Measurements from ENCODE around the gene GPX5.
"Not testable (repeated sequence)": the region's sequence is repeated elsewhere in the genome, so short reads cannot be mapped to it uniquely, and the experiment has no call there.

Gene GPX5, protein sequence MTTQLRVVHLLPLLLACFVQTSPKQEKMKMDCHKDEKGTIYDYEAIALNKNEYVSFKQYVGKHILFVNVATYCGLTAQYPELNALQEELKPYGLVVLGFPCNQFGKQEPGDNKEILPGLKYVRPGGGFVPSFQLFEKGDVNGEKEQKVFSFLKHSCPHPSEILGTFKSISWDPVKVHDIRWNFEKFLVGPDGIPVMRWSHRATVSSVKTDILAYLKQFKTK

DNA sequence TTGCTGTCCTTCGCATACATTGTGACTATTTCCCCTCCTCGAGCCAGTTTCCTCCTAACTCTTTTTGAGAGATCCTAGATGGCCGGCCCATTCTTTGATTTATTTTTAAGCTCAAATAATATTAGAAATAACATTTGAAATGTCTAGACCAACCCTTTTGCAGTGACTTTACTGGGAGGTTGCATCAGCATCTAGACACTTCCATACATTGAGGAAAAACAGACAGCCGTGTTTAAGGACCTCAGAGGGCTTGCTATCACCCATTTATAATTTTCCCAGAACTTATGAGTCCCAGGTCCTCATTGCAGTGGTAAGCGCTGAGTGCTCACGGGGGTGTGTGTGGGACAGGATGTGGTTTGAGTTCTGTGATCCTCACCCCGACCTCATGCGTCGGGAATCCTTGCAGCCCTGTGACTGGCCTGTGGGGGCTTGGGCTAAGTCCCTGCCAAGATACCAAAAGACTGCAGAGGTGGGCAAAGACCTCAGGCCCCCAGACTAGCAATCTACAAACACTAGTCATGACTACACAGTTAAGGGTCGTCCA is at the start of gene GPX5:
Gene GPX5 (plus strand): TSS at position 386 of the 544 bp plus-strand sequence. CDS start 133 bp downstream, at position 519.
- DNase-seq (ENCODE audit: low read depth in 2 of 2): no peak

DNA sequence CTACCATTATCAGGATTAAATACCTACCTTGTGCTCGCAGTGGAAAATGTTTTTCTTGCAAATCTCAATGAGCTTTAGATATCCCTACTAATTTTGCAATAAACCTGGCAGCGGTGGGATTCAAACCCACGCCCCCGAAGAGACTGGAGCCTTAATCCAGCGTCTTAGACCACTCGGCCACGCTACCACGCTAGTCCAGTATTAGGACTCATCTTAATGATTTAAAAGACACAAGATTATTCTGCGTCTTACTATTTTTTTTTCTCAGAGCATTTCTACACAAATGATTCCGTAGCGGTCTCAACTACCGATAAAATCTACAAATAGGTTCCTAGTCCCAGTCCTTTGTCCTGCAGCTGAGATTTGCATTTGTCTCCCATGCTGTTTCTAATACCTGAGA is 47.2 kb upstream of the GPX5 start:
- DNase-seq (ENCODE audit: low read depth in 2 of 2): no peak

DNA sequence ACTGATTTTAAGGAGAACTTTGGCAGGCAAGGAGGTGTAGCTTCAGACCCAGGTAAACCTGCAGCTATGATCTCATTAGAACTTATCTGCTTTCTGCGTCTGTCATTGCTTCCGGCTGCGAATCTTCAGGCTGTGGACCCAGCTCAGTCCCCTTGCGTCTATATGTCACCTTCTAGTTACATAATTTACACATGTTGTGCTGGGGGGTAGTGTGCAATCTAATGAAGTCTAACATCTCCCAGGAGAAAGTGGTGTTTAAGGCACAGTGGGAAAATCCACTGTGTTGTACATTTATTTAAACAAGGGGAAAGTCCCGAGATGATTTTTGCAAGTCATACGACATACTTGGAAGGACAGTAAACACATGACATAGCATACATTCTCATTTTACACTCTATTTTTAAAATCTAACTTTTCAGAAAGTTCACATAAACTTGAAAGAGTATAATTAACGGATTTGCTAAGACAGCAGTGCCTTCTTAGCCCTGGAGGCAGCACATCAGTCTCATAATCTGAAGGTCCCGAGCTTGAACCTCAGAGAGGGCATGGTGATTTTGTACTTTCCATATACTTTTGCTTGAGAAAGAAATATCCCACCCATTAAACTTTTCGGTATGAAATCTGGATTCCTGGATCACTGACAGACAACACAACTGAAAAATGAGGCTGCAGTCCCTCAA is 45.3 kb upstream of the GPX5 start:
- no peak for DNase-seq (ENCODE audit: low read depth in 2 of 2)

DNA sequence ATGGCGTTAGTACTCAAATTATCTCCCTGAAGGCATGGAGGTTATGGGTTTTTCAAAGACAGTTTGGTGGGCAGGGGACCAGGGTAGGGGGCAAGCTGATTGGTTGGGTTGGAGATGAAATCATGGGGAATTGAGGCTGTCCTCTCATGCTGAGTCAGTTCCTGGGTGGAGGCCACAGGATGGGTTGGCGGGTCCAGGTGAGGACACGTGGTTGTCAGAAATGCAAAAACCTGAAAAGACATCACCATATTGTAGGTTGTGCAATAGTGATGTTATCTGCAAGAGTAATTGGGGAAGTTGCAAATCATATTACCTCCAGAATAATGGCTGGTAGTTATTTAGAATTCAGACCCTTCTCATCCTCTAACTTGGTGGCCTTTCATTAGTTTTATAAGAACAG is 40.2 kb upstream of the GPX5 start:
- no peak for DNase-seq (ENCODE audit: low read depth in 2 of 2)

DNA sequence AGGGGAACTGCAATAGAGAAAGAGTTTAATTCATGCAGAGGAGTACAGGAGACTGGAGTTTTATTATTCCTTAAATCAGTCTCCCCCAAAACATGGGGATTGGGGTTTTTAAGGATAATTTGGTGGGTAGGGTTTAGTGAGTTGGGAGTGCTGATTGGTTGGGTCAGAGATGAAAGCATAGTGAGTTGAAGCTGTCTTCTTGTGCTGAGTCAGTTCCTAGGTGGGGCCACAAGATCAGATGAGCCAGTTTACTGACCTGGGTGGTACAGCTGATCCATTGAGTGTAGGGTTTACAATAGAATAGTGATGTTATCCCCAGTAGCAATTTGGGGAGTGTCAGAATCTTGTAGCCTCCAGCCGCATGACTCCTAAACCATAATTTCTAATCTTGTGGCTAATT is 39.1 kb upstream of the GPX5 start:
- no peak for DNase-seq (ENCODE audit: low read depth in 2 of 2)

DNA sequence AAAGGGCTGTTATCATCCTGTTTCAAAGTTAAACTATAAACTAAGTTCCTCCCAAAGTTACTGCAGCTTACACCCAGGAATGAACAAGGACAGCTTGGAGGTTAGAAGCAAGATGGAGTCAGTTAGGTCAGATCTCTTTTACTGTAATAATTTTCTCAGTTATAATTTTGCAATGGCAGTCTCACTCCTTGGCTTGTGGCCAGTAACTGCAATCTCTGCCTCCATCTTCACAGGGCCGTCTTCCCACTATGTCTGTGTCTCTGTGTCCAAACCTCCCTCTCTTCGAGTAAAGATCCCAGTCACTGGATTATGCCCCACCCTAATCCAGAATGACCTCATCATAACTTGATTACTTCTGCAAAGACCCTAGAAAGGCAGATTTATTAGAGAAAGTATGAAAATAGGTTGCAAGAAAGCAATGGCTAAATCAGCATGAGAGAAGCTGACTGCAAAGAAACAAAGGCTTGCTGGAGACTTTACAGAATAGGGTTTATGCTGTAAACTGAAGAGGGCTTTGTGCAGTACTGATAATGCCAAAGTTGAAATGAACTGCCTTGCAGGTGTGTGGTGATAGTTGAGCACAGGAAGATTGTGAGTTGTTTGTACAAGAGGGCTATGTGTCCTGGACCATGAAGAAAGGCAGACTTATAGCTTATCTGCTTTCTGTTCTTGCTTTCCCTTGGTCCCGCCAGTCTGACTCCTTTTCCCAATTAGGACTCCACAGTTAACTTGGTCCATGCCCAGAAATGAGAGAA is 38.5 kb upstream of the GPX5 start:
- no peak for DNase-seq (ENCODE audit: low read depth in 2 of 2)

DNA sequence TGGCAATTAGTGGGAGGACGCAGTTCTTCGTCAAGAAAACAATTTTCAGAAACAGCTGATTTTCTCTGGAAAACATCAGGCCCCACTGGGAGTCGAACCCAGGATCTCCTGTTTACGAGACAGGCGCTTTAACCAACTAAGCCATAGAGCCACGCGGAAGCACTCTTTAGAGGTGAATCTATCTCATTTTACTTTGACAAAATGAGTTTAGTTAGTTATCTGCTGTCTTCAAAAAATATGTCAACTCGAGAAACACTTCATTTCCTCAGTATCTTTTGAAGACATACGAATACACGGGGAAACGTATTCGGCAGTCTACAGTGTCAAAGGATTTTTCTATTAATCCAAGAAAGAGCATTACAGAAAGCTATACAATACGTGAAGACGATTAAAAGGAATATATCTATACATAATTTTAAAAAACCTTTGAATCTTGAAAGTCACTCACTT is 36.7 kb upstream of the GPX5 start:
- no peak for DNase-seq (ENCODE audit: low read depth in 2 of 2)

DNA sequence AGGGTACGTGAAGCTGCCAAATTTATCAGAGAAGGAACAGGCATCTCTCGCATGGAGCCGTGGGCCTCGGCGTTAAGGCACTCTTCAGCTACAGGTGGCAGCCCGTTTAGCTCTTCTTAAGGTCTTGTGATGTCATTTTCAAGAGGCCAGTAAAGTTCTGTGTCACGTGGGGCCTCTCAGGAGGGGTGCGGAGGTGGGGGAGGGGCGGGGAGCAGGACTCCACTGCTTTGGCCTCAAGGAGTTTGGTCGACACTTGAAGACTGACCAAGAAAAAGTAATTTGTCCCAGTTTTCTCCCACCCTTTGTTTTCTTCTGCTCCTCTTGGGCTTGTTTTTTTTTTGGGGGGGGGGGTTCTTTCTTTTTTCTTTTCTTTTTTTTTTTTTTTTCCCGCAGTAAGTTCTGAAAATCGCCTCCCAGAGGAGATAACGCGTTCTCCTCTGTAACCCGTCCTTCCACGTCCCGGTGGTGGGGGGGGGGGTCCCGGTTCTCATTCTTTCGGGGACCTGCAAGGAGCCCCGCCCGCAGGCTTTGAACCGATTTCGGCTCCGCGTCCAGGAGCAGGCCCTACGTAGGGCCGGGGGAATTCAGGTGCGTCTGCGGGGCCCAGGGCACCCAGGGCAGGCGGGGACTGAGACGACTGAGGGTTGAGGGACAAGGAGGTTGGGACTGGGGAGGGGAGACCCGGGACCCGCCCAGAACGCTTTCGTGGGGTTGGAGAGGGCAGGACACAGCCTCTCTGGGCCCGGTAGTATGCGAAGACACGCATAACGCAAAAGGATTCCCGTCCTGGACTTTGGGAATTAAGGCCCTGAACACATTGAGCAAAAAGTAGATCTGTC is 36.1 kb upstream of the GPX5 start:
- DNase-seq (ENCODE audit: low read depth in 2 of 2): no peak

DNA sequence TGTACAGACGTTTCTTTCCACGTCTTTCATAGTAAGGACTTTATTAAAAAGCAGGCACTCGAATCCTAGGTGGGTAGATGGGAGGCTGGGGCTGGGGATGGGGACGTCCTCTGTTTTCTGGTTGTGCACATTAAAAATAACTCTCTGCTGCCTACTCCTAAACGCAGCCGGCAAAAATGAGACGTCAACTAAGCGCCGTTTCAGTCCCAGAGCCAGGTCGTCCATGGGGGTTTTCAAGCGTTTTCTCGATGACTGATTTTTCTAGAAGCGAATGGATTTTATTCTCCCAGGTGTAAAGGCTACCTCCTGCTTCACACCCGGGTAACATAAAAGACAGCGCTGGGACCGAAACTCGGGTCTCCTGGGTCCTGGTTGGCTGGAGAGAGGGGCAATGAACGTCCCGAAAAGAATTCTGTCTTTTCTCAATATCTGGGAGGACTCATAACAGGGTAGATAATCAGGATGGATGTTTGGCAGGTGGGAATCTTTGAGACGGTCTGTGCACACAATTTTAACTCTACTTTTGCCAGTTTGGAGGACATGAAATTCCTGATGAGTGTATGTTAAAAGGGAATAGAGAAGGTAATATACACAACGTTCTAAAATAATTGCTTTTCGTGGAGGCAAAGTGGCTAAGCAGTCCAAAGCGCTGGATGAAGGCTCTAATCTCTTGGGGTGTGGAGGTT is 35.3 kb upstream of the GPX5 start:
- DNase-seq (ENCODE audit: low read depth in 2 of 2): no peak

DNA sequence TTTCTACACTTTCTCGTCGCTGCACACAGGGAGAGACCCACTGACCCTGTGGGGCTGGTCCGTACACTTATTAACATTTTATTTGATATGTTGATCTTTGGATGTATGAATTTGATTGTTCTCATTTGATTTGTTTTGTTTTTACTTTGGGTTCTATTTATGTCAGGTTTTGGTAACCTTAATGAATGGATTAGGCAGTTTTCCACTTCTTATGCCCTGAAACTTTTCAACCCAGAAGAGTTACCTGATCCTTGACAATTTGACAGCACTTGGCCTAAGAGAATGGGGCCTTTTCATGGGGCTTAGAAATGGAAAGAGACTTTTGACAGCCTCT is 33.7 kb upstream of the GPX5 start:
- DNase-seq (ENCODE audit: low read depth in 2 of 2): no peak

DNA sequence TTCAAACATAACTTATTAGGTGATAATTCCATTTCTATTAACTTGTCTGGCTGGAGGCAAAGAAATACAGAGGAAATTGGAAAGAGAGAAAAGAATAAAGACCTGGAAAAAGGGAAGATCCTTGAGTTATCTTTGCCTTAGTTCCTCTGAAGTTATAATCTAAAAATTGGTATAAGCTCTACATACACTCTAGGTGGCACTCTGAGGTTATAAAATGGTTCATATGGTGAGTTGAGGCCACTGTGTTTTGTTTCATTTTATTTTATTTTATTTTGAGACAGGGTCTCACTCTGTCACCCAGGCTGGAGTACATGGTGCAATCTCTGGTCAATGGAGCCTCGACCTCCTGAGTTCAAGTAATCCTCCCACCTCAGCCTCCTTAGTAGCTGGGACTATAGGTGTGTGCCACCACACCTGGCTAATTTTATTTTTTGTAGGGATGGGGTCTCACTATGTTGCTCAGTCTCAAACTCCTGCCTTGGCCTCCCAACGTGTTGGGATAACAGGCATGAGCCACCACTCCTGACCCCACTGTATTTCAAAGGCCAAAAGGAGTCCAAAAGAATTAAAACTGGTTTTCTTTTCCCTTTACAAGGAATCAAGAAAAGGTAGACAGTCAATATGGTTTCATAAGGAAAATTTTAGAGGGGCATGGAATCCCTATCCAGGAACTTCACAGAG is 29.4 kb upstream of the GPX5 start:
- no peak for DNase-seq (ENCODE audit: low read depth in 2 of 2)

DNA sequence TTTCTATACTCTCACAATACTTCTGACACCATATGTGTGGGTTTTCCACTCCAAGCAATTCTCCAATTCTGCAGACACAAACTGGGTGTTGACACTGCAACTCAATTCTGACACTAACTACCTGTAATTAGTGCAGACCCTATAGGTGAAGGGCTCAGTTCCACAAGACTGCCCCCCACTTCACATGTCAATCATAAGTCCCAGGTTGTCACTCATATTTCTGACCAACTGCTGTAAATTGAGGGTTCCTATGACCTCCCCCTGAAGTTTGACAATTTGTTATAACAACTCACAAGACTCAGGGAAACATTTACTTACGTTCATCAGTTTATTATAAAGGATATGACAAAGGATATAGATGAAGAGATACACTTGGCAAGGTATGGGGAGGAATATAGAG is 28.4 kb upstream of the GPX5 start:
- DNase-seq (ENCODE audit: low read depth in 2 of 2): no peak

DNA sequence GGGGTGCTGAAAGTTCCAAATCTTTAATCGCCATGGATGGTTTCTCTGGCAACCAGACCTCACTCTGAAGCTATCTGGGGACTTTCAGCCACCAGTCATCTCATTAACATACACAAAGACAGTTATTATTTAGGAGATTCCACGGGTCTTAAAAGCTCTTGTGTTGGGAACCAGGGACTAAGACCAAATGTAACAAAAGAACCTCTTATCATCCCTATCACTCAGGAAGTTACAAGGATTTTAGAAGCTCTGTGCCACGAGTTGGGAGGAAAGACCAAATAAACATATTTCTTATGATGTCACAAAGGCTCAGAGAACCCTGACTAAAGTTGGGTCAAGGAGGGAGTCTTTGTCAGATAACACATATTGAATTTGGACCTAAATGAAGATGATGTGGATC is 27.8 kb upstream of the GPX5 start:
- DNase-seq (ENCODE audit: low read depth in 2 of 2): no peak

DNA sequence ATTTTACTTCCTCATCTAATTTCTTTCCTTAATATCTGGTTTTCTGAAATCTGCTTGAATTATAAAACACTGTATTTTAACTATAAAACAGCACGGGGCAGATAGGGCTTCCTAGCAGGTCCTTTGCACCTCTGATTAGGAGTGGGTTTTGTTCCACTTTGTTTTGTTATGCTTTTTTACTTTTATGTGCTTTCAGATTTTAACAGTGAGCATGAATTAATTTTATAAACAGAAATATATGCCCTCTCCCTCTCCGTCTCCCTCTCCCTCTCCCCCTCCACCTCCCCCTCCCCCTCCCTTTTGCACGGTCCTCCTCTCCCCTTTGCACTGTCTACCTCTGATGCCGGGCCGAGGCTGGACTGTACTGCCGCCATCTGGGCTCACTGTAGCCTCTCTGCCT is 24.4 kb upstream of the GPX5 start:
- no peak for DNase-seq (ENCODE audit: low read depth in 2 of 2)

DNA sequence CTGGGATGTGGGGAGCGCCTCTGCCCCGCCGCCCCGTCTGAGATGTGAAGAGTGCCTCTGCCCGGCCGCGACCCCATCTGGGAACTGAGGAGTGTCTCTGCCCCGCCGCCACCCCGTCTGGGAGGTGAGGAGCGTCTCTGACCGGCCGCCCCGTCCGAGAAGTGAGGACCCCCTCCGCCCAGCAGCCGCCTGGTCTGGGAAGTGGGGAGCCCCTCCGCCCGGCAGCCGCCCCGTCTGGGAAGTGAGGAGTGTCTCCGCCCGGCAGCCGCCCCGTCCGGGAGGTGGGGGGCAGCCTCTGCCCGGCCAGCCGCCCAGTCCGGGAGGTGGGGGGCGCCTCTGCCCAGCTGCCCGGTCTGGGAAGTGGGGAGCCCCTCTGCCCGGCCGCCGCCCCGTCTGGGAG is 23.5 kb upstream of the GPX5 start:
- not testable (repeated sequence) for DNase-seq (ENCODE audit: low read depth in 2 of 2)

DNA sequence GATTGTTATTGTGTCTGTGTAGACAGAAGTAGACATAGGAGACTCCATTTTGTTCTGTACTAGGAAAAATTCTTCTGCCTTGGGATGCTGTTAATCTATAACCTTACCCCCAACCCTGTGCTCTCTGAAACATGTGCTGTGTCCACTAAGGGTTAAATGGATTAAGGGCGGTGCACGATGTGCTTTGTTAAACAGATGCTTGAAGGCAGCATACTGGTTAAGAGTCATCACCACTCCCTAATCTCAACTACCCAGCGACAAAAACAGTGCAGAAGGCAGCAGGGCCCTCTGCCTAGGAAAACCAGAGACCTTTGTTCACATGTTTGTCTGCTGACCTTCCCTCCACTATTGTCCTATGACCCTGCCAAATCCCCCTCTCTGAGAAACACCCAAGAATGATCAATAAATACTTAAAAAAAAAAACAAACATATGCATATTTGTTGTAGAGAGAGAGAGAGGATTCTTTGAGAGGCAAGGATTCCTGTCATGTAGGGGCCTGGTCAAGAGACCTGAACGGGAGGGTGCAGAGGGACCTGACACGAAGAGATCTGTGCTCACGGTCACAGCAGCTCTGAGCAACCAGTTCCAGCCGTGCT is 22.9 kb upstream of the GPX5 start:
- not testable (repeated sequence) for DNase-seq (ENCODE audit: low read depth in 2 of 2)

DNA sequence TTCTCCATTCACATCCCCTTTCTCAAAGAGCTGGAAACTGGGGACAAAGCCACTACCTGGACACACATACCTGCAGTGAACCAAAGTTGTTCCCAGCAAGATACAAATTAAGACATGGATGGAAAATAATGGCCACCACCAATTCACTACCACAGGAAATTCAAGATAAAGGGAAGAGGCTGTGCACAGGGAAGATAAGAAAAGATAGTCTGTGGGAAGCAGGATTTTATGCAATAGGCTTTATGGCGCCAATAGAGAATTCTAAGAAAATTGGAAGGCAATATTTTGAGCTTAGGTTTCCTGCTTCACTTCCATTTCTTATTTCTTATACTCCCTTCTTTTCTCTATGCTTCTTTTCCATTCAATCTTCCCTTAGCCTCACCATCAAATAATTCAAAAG is 19.9 kb upstream of the GPX5 start:
- DNase-seq (ENCODE audit: low read depth in 2 of 2): no peak

DNA sequence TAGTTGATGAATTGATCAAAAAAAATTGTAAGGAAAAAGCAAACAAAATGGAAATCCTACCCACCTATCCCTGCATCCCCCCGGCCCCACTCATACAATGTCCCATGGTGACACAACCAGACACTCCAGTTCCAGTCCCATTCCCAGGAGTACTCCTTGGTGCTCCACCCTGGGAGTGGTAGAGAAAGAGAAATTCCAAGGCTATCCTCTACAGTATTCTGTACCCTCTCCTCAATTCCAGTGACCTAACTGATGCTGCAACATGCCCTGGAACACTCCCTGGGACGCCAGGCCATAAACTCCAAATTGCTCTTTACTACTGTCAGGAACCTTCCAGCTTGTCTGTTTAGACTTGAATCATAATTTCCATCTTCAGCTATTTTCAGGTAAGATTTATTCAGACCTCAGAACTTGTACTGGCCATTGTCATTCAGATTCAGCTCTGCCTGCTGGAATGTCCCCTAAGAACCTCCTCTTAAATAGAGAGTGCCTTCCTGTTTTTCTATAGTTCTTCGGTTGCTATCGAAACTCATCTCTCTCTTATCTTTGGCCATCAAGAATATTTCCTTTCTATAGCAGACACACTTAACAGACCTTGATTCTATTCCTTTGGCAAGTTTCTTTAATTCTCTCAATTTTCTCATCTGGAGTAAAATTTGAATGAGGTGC is 18.7 kb upstream of the GPX5 start:
- DNase-seq (ENCODE audit: low read depth in 2 of 2): no peak

DNA sequence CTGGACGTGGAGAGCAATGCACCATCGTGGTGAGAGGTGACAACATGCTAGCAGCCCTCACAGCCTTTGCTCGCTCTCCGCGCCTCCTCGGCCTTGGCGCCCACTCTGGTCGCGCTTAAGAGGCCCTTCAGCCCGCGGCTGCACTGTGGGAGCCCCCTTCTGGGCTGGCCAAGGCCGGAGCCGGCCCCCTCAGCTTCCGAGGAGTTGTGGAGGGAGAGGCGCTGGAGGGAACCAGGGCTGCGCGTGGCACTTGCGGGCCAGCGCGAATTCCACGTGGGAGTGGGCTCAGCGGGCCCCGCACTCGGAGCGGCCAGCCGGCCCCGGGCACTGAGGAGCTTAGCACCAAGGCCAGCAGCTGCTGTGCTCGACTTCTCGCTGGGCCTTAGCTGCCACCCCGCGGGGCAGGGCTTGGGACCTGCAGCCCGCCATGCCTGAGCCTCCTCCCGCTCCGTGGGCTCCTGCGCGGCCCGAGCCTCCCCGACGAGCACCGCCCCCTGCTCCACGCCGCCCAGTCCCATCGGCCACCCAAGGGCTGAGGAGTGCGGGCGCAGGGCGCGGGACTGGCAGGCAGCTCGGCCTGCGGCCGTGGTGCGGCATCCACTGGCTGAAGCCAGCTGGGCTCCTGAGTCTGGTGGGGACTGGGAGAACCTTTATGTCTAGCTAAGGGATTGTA is 13.9 kb upstream of the GPX5 start:
- DNase-seq (ENCODE audit: low read depth in 2 of 2): no peak

All from stimulated activated CD8-positive, alpha-beta memory T cell treated with anti-CD3 and anti-CD28 coated beads, Interleukin-15, amount 100 ng/mL, for 4 hours (primary cell).